Measurements from ENCODE around the gene SPPL2A.
"Not testable (repeated sequence)": the region's sequence is repeated elsewhere in the genome, so short reads cannot be mapped to it uniquely, and the experiment has no call there.

SPPL2A gene

GRCh38 chr15:50767332-50767861 lies 1.9 kb upstream of the SPPL2A start:
- DNase-seq (ENCODE audit: low spot score), result peak; percentile 17

- DNase-seq (ENCODE audit: low spot score), result peak; percentile 34
Measured at GRCh38 chr15:50764461-50765194, 878 bp downstream of the SPPL2A start.

- DNase-seq (ENCODE audit: low spot score), result no peak
Measured at GRCh38 chr15:50758712-50759205, 6.7 kb downstream of the SPPL2A start.

GRCh38 chr15:50753463-50753862 lies 12.0 kb downstream of the SPPL2A start:
- DNase-seq (ENCODE audit: low spot score), result no peak

- peak; percentile 31 for DNase-seq (ENCODE audit: low spot score)
Measured at GRCh38 chr15:50751394-50751793, 14.1 kb downstream of the SPPL2A start.

GRCh38 chr15:50750227-50750705 lies 15.2 kb downstream of the SPPL2A start:
- no peak for DNase-seq (ENCODE audit: low spot score)

- no peak for DNase-seq (ENCODE audit: low spot score)
Measured at GRCh38 chr15:50747523-50747922, 18.0 kb downstream of the SPPL2A start.

- DNase-seq (ENCODE audit: low spot score), result no peak
Measured at GRCh38 chr15:50744601-50745000, 20.9 kb downstream of the SPPL2A start.

GRCh38 chr15:50740955-50741354 lies 24.6 kb downstream of the SPPL2A start:
- no peak for DNase-seq (ENCODE audit: low spot score)

- DNase-seq (ENCODE audit: low spot score), result no peak
Measured at GRCh38 chr15:50736823-50737222, 28.7 kb downstream of the SPPL2A start.

- no peak for DNase-seq (ENCODE audit: low spot score)
Measured at GRCh38 chr15:50735156-50735555, 30.4 kb downstream of the SPPL2A start.

- no peak for DNase-seq (ENCODE audit: low spot score)
Measured at GRCh38 chr15:50726315-50726714, 39.2 kb downstream of the SPPL2A start.

- DNase-seq (ENCODE audit: low spot score), result no peak
Measured at GRCh38 chr15:50718700-50719125, 46.8 kb downstream of the SPPL2A start.

GRCh38 chr15:50712018-50712417 lies 53.5 kb downstream of the SPPL2A start:
- DNase-seq (ENCODE audit: low spot score), result no peak

GRCh38 chr15:50710585-50710984 lies 54.9 kb downstream of the SPPL2A start:
- no peak for DNase-seq (ENCODE audit: low spot score)

GRCh38 chr15:50707878-50708427 lies 57.6 kb downstream of the SPPL2A start:
- DNase-seq (ENCODE audit: low spot score), result no peak

GRCh38 chr15:50702762-50703334 lies 62.7 kb downstream of the SPPL2A start:
- DNase-seq (ENCODE audit: low spot score), result no peak

GRCh38 chr15:50698101-50698500 lies 67.4 kb downstream of the SPPL2A start:
- DNase-seq (ENCODE audit: low spot score), result no peak

- no peak for DNase-seq (ENCODE audit: low spot score)
Measured at GRCh38 chr15:50697109-50697797, 68.3 kb downstream of the SPPL2A start.

GRCh38 chr15:50694634-50695165 lies 70.8 kb downstream of the SPPL2A start:
- not testable (repeated sequence) for DNase-seq (ENCODE audit: low spot score)

GRCh38 chr15:50687302-50687902 lies 78.1 kb downstream of the SPPL2A start:
- no peak for DNase-seq (ENCODE audit: low spot score)
